Left ventricle myocardium inferior (tissue), 1 donor: ENCODE data around the gene NIPSNAP3A. TPM values are rescaled to one million over a fixed set of nuclear protein-coding genes. Genes with fewer than 3 reads are reported as not detected.
A peak's percentile ranks its signal among the peaks of the same experiment; 100 is the strongest.

Source experiments
- DNase-seq: peaks from one replicate; pipeline ENCODE4 v3.0.0-alpha.2; 2020
- H3K27ac ChIP-seq: fragments of 200-600 bp; replicated peaks from 2 replicates; pipeline ENCODE4 v1.8.0; 2021
- H3K27me3 ChIP-seq: fragments of 200-600 bp; 2 replicates; pipeline ENCODE4 v1.8.0; 2021; ENCODE audit warnings: low read depth
- H3K36me3 ChIP-seq: fragments of 200-600 bp; 2 replicates; pipeline ENCODE4 v1.8.0; 2021
- H3K4me1 ChIP-seq: fragments of 200-600 bp; 2 replicates; pipeline ENCODE4 v1.8.0; 2021
- H3K4me3 ChIP-seq: fragments of 200-600 bp; 2 replicates; pipeline ENCODE4 v1.8.0; 2021; ENCODE audit warnings: mild to moderate bottlenecking, moderate library complexity
- H3K9me3 ChIP-seq: fragments of 200-600 bp; replicated peaks from 2 replicates; pipeline ENCODE4 v1.8.0; 2021
- intact Hi-C: fragments of 100-400 bp; cut with micrococcal nuclease; formaldehyde crosslinking; loops from one replicate; pipeline ENCODE4 v1.11.0; 2022
- total RNA-seq: library from RNA; stranded (reverse); fragmentation: NEBNext Ultra II Directional; extraction: Animal tissue kit (Norgen Biotek cat#: 25700); gene quantifications from one replicate; pipeline ENCODE4 v1.2.1, GENCODE V29; 2021
- TF ChIP-seq, protein P1 (sequence below): fragments of 200-600 bp; IDR thresholded peaks from 2 replicates; pipeline ENCODE4 v1.8.0; 2021; ENCODE audit warnings: antibody characterized with exemption, mild to moderate bottlenecking, borderline replicate concordance
- donor health status: DM: no; HTN: yes; CAD: no; lungs with severe emphysema.

The NIPSNAP3A gene
- total RNA-seq, 1 donor from 2014 or later: 25.3 TPM

DNA sequence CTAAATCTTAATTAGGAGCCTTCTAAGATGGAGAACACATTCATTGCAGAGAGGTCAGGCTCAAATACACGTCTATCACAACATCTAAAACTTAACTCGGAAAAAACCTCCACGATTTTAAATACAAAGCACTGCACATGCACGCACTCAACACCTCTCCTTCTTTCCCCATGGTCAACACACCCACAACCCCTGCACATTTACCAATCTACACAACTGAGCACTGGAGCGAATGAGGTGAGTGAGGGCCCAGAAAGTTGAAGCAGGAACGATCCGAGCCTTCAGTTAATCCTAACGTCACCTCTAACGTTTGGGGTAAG is 278 bp upstream of the NIPSNAP3A start:
- peak overlapping the region; percentile 86 for H3K4me3 ChIP-seq
- intact Hi-C loops: no loop called here
- peaks cover 29% of the 10 kb centered on the region for H3K4me1 ChIP-seq

DNA sequence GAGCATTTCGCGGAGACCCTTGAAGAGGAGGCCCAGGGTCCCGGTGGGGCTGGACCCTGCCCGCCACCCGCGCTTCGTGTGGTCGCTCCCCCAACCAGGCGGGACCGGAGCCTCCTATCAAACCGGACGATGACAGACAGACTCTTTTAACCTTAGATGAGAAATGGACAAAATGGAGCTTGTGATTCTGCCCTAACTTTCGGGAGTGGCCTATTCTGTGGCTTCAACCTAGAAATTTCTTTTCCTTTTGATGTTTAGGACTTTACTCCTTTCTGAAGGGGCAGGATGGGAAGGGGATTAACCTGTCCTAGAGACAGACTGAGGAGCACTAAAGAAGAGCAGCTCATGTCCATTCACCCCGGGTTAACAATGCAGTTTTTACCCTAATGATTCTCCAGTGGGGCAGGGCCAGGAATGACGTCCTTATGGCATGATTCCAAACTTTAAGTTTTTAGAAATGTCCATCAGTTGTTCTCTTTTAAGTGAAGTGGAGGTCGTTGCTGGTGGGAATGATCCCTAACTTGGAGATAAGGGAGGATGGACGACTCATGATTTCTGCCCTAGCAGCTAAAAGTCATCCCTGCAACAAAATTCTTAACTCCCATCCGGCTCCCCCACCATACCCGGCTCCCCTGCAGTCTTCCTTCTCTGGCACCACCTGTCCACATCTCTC is 1.0 kb downstream of the NIPSNAP3A start:
- intact Hi-C loops: no loop called here
- peaks cover 31% of the 10 kb centered on the region for H3K36me3 ChIP-seq
- no peaks in the 10 kb centered on the region for H3K9me3 ChIP-seq
- TF ChIP-seq, protein P1, sequence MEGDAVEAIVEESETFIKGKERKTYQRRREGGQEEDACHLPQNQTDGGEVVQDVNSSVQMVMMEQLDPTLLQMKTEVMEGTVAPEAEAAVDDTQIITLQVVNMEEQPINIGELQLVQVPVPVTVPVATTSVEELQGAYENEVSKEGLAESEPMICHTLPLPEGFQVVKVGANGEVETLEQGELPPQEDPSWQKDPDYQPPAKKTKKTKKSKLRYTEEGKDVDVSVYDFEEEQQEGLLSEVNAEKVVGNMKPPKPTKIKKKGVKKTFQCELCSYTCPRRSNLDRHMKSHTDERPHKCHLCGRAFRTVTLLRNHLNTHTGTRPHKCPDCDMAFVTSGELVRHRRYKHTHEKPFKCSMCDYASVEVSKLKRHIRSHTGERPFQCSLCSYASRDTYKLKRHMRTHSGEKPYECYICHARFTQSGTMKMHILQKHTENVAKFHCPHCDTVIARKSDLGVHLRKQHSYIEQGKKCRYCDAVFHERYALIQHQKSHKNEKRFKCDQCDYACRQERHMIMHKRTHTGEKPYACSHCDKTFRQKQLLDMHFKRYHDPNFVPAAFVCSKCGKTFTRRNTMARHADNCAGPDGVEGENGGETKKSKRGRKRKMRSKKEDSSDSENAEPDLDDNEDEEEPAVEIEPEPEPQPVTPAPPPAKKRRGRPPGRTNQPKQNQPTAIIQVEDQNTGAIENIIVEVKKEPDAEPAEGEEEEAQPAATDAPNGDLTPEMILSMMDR: no peak
- H3K27me3 ChIP-seq: no peaks in the 10 kb centered on the region
- H3K4me1 ChIP-seq: peaks cover 29% of the 10 kb centered on the region
- H3K4me3 ChIP-seq: peak overlapping the region; percentile 86
- DNase-seq: no peak
- H3K27ac ChIP-seq: peak overlapping the region; percentile 96

More for the DNA sequence above, 278 bp upstream of the NIPSNAP3A start:
- peak overlapping the region; percentile 96 for H3K27ac ChIP-seq
- H3K9me3 ChIP-seq: no peaks in the 10 kb centered on the region
- DNase-seq: no peak
- peaks cover 18% of the 10 kb centered on the region for H3K36me3 ChIP-seq
- TF ChIP-seq, protein P1: no peak
- H3K27me3 ChIP-seq: no peaks in the 10 kb centered on the region

DNA sequence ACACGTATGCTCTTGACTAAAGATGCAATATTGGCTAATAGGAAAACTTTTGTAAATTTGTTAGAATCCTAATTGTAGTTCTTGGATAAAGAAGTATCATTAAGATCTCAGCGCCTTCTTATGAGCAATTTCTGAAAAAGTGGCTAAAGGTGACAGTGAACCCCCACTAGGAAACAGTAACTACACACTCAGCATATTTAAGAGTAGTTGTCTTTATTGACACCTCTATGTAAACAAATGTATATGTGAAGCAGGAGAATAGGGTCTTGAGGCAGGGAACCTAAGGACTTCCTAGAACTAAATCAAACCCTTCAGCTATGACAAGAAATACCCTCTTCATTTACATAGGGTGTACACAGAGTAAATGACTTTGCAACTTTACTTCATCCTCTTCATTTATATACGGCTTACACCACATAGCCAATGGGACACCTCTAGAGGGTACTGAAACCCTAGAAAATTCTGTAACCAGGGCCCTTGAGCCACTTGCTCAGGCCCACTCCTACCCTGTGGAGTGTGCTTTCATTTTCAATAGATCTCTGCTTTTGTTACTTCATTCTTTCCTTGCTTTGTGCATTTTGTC is 2.8 kb downstream of the NIPSNAP3A start:
- Histone ChIP-seq H3K27me3 (no peaks in the 10 kb centered on the region), H3K9me3 (no peaks in the 10 kb centered on the region), H3K4me1 (peaks cover 29% of the 10 kb centered on the region), H3K36me3 (peaks cover 49% of the 10 kb centered on the region), H3K4me3 (no peak overlapping the region), H3K27ac (no peak overlapping the region)
- TF ChIP-seq, protein P1: no peak
- intact Hi-C loops: no loop called here
- no peak for DNase-seq

DNA sequence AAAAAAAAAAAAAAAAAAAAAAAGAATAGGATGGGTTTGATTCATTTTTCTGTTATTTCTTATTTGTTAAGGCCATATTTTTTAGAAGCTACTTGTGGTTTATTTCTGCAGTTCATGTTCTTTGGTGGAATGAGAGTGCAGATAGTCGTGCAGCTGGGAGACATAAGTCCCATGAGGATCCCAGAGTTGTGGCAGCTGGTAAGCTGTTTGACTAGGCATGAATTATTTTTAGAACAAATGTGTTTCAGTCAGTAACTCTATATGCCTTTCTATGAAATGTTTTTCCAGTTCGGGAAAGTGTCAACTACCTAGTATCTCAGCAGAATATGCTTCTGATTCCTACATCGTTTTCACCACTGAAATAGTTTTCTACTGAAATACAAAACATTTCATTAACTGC is 11.5 kb downstream of the NIPSNAP3A start:
- Histone ChIP-seq H3K36me3 (peaks cover 31% of the 10 kb centered on the region), H3K4me1 (peaks cover 14% of the 10 kb centered on the region), H3K27ac (peak overlapping the region; percentile 63), H3K4me3 (no peak overlapping the region), H3K9me3 (no peaks in the 10 kb centered on the region), H3K27me3 (no peaks in the 10 kb centered on the region)
- no peak for DNase-seq
- TF ChIP-seq, protein P1: no peak
- intact Hi-C loops: no loop called here

DNA sequence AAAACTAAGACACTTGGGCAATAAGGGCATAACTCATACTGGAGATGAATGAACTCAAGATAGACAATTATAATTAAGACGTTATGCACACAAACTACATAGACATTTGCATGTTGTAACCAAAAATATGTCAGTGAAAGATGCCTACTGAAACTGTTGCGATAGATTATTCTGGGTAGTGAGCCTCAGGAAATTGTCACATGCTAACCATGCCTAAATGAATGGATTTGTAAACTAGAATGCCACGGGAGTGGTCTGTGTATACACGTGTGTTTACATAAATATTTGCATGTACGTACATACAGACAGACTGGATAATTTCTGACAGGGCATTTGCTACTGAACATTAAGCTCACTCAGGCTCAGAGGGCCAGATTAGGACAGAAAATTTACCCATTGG is 17.7 kb downstream of the NIPSNAP3A start:
- no peaks in the 10 kb centered on the region for H3K9me3 ChIP-seq
- H3K36me3 ChIP-seq: no peaks in the 10 kb centered on the region
- peak overlapping the region; percentile 82 for H3K4me3 ChIP-seq
- H3K27me3 ChIP-seq: no peaks in the 10 kb centered on the region
- H3K27ac ChIP-seq: peak overlapping the region; percentile 89
- intact Hi-C loops: no loop called here
- peaks cover 24% of the 10 kb centered on the region for H3K4me1 ChIP-seq
- TF ChIP-seq, protein P1: no peak
- no peak for DNase-seq
